Fibroblast of peridontal ligament (primary cell): ENCODE measurements around the gene PTPRM.
A peak's percentile ranks its signal among the peaks of the same experiment; 100 is the strongest.

Experiments used
- DNase-seq: peaks from one replicate; pipeline ENCODE4 v3.0.0-alpha.2; 2010; ENCODE audit errors: extremely low read depth

Gene PTPRM

GRCh38 chr18:8167673-8168072 is 600.6 kb downstream of the PTPRM start:
- DNase-seq, result no peak

- DNase-seq, result no peak
Observed at GRCh38 chr18:8169722-8170121, 602.6 kb downstream of the PTPRM start.

GRCh38 chr18:8174771-8175170 is 607.7 kb downstream of the PTPRM start:
- no peak for DNase-seq

GRCh38 chr18:8175501-8176061 is 608.5 kb downstream of the PTPRM start:
- DNase-seq, result no peak

- no peak for DNase-seq
Observed at GRCh38 chr18:8176109-8176508, 609.0 kb downstream of the PTPRM start.

GRCh38 chr18:8176554-8176953 is 609.4 kb downstream of the PTPRM start:
- no peak for DNase-seq

GRCh38 chr18:8177330-8178016 is 610.4 kb downstream of the PTPRM start:
- peak; percentile 18 for DNase-seq

- DNase-seq, result no peak
Observed at GRCh38 chr18:8186413-8186812, 619.3 kb downstream of the PTPRM start.

- no peak for DNase-seq
Observed at GRCh38 chr18:8188184-8188583, 621.1 kb downstream of the PTPRM start.

GRCh38 chr18:8190980-8191379 is 623.9 kb downstream of the PTPRM start:
- DNase-seq, result no peak

- no peak for DNase-seq
Observed at GRCh38 chr18:8194431-8194830, 627.3 kb downstream of the PTPRM start.

- DNase-seq, result no peak
Observed at GRCh38 chr18:8196238-8196637, 629.1 kb downstream of the PTPRM start.

- DNase-seq, result no peak
Observed at GRCh38 chr18:8197499-8197898, 630.4 kb downstream of the PTPRM start.

GRCh38 chr18:8207996-8208395 is 640.9 kb downstream of the PTPRM start:
- DNase-seq, result no peak

GRCh38 chr18:8208716-8209115 is 641.6 kb downstream of the PTPRM start:
- DNase-seq, result no peak

GRCh38 chr18:8212896-8213780 is 646.0 kb downstream of the PTPRM start:
- peak; percentile 75 for DNase-seq

GRCh38 chr18:8215741-8216140 is 648.6 kb downstream of the PTPRM start:
- no peak for DNase-seq

- peak; percentile 77 for DNase-seq
Observed at GRCh38 chr18:8217051-8217564, 650.0 kb downstream of the PTPRM start.

GRCh38 chr18:8218197-8218596 is 651.1 kb downstream of the PTPRM start:
- no peak for DNase-seq

GRCh38 chr18:8221452-8221851 is 654.3 kb downstream of the PTPRM start:
- DNase-seq, result no peak

- DNase-seq, result no peak
Observed at GRCh38 chr18:8224576-8224975, 657.5 kb downstream of the PTPRM start.

- no peak for DNase-seq
Observed at GRCh38 chr18:8229040-8229439, 661.9 kb downstream of the PTPRM start.

GRCh38 chr18:8229787-8230186 is 662.7 kb downstream of the PTPRM start:
- DNase-seq, result no peak
